GM06990 (cell line): ENCODE data around the gene FADS1.

Source experiments
- DNase-seq: peaks from one replicate; pipeline ENCODE4 v3.0.0-alpha.2; 2011; ENCODE audit not compliant: insufficient read length; ENCODE audit errors: extremely low read depth
- H3K27me3 ChIP-seq: replicated peaks from 2 replicates; pipeline ENCODE4 v1.6.0; 2011; ENCODE audit warnings: low read length; ENCODE audit not compliant: control insufficient read depth, insufficient read depth
- H3K36me3 ChIP-seq: 2 replicates; pipeline ENCODE4 v1.5.1; 2011; ENCODE audit warnings: low read length; ENCODE audit not compliant: control insufficient read depth, insufficient read depth
- H3K4me3 ChIP-seq: replicated peaks from 2 replicates; pipeline ENCODE4 v1.5.1; 2011; ENCODE audit warnings: low read depth, mild to moderate bottlenecking, control low read depth, low read length
- TF ChIP-seq, protein P1 (sequence below): IDR thresholded peaks from 2 replicates; pipeline ENCODE4 v1.5.1; 2011; ENCODE audit warnings: low read length, control low read depth, mild to moderate bottlenecking, inconsistent platforms; ENCODE audit not compliant: insufficient read depth, poor library complexity, severe bottlenecking

FADS1 gene

DNA sequence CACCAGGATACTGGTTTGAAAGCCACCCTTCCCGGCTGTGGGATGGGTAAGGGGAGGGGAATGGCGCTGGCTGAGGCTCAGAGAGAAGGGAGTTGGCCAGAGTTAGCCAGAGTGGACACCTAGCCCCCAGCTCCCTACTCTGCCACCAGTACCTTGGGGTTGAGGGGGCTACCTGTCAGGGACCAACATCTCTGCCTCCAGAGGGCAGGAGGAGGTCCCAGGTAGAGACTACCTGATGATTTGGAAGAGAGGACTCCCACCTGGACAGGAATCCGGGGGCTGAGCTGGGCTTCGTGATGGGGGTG lies 60.7 kb downstream of the FADS1 start:
- no peaks in the 10 kb centered on the region for H3K36me3 ChIP-seq
- TF ChIP-seq, protein P1, sequence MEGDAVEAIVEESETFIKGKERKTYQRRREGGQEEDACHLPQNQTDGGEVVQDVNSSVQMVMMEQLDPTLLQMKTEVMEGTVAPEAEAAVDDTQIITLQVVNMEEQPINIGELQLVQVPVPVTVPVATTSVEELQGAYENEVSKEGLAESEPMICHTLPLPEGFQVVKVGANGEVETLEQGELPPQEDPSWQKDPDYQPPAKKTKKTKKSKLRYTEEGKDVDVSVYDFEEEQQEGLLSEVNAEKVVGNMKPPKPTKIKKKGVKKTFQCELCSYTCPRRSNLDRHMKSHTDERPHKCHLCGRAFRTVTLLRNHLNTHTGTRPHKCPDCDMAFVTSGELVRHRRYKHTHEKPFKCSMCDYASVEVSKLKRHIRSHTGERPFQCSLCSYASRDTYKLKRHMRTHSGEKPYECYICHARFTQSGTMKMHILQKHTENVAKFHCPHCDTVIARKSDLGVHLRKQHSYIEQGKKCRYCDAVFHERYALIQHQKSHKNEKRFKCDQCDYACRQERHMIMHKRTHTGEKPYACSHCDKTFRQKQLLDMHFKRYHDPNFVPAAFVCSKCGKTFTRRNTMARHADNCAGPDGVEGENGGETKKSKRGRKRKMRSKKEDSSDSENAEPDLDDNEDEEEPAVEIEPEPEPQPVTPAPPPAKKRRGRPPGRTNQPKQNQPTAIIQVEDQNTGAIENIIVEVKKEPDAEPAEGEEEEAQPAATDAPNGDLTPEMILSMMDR: no peak
- no peak for DNase-seq
- no peak overlapping the region for H3K4me3 ChIP-seq
- H3K27me3 ChIP-seq: peaks cover 2% of the 10 kb centered on the region

- H3K36me3 ChIP-seq: no peaks in the 10 kb centered on the region
- no peak for DNase-seq
- peaks cover 2% of the 10 kb centered on the region for H3K27me3 ChIP-seq
- TF ChIP-seq, protein P1: no peak
- no peak overlapping the region for H3K4me3 ChIP-seq
Observed at GRCh38 chr11:61754534-61755482, 62.0 kb downstream of the FADS1 start.

GRCh38 chr11:61753672-61754071 lies 63.1 kb downstream of the FADS1 start:
- Histone ChIP-seq H3K27me3 (peaks cover 2% of the 10 kb centered on the region), H3K4me3 (no peak overlapping the region), H3K36me3 (no peaks in the 10 kb centered on the region)
- TF ChIP-seq, protein P1: no peak
- no peak for DNase-seq

GRCh38 chr11:61752925-61753521 lies 63.8 kb downstream of the FADS1 start:
- TF ChIP-seq, protein P1: no peak
- H3K27me3 ChIP-seq: peaks cover 2% of the 10 kb centered on the region
- DNase-seq: no peak
- H3K4me3 ChIP-seq: no peak overlapping the region; the same call in 1 of the 2 replicates
- no peaks in the 10 kb centered on the region for H3K36me3 ChIP-seq

- Histone ChIP-seq H3K4me3 (peak within 1 kb of the TSS; percentile 27), H3K36me3 (no peaks in the 10 kb centered on the region), H3K27me3 (peaks cover 2% of the 10 kb centered on the region)
- TF ChIP-seq, protein P1: no peak
- DNase-seq: peak; percentile 40
Observed at GRCh38 chr11:61752117-61752924, 64.5 kb downstream of the FADS1 start, which contains the start of gene MYRF. Gene MYRF, plus strand, starts transcription at chr11:61752636. Its CDS starts 109 bp downstream, at chr11:61752745.
